H1 (cell line): ENCODE results near the gene CKLF. TPM values are rescaled to one million over a fixed set of nuclear protein-coding genes. Genes with fewer than 3 reads are reported as not detected.

Experiments used
- CTCF ChIA-PET: fragments of 300-600 bp; sonication (Branson Sonifier 250); formaldehyde crosslinking; loops from one replicate; lab custom pipeline; 2021; ENCODE audit not compliant: partially characterized antibody; lab: Charles Lee
- POLR2A ChIA-PET: fragments of 300-600 bp; sonication (Branson Sonifier 250); formaldehyde crosslinking; loops from one replicate; lab custom pipeline; 2021; ENCODE audit warnings: inconsistent platforms; ENCODE audit not compliant: partially characterized antibody; lab: Charles Lee
- DNase-seq, 2 experiments: peaks; one replicate each; pipeline versions ENCODE4 v3.0.0 to v3.0.0-alpha.2; 2010 to 2022; ENCODE audit warnings: low spot score in 2 of 2, low read depth in 1 of 2, mixed read lengths in 1 of 2
- FAIRE-seq: peaks from 2 replicates; lab custom pipeline; 2011; peaks lifted over from hg19 to GRCh38; lab: Jason Lieb, UNC
- H2AFZ ChIP-seq: 2 replicates; pipeline ENCODE4 v1.8.1; 2012; ENCODE audit warnings: low read length, inconsistent platforms
- H2AK5ac ChIP-seq: 2 replicates; pipeline ENCODE4 v1.6.1; 2013; ENCODE audit warnings: low read depth, low read length
- H2BK120ac ChIP-seq: replicated peaks from 2 replicates; pipeline ENCODE3; 2013; ENCODE audit warnings: low read depth, low read length, inconsistent platforms
- H2BK12ac ChIP-seq: 2 replicates; pipeline ENCODE4 v1.6.1; 2013; ENCODE audit warnings: low read depth, low read length
- H2BK15ac ChIP-seq: 2 replicates; pipeline ENCODE4 v1.6.1; 2013; ENCODE audit warnings: low read length
- H2BK20ac ChIP-seq: 2 replicates; pipeline ENCODE4 v1.6.1; 2013; ENCODE audit warnings: low read length
- H2BK5ac ChIP-seq: 2 replicates; pipeline ENCODE4 v1.6.1; 2013; ENCODE audit warnings: low read depth, low read length
- H3K14ac ChIP-seq: 2 replicates; pipeline ENCODE4 v1.6.1; 2013; ENCODE audit warnings: inconsistent platforms; ENCODE audit not compliant: insufficient read length
- H3K18ac ChIP-seq: 2 replicates; pipeline ENCODE4 v1.6.1; 2013; ENCODE audit warnings: low read length; ENCODE audit errors: extremely low read depth
- H3K23ac ChIP-seq: 2 replicates; pipeline ENCODE4 v1.6.1; 2013; ENCODE audit warnings: inconsistent platforms; ENCODE audit not compliant: insufficient read length
- H3K23me2 ChIP-seq: 2 replicates; pipeline ENCODE4 v1.6.1; 2013; ENCODE audit warnings: low read depth, low read length
- H3K27ac ChIP-seq: 2 replicates; pipeline ENCODE4 v1.6.1; 2011; ENCODE audit warnings: low read depth, low read length, inconsistent platforms
- H3K27me3 ChIP-seq, 4 experiments: replicated peaks in 1 of 4; 1 replicate in 1 of 4; 2 replicates in 3 of 4; pipeline versions ENCODE4 v1.6.1 to v1.8.1; 2011 to 2013; ENCODE audit warnings: low read length in 3 of 4, mild to moderate bottlenecking in 3 of 4, inconsistent platforms in 2 of 4, mixed read lengths in 2 of 4, moderate library complexity in 1 of 4; ENCODE audit not compliant: control insufficient read depth in 3 of 4, insufficient read depth in 3 of 4; ENCODE audit errors: extremely low read depth in 1 of 4
- H3K36me3 ChIP-seq, 4 experiments: 2 replicates each; pipeline versions ENCODE4 v1.6.1 to v1.8.1; 2011 to 2013; ENCODE audit warnings: mild to moderate bottlenecking in 4 of 4, low read length in 3 of 4, moderate library complexity in 2 of 4, control low read depth in 1 of 4, inconsistent platforms in 1 of 4; ENCODE audit not compliant: insufficient read depth in 4 of 4, control insufficient read depth in 2 of 4
- H3K4ac ChIP-seq: replicated peaks from 2 replicates; pipeline ENCODE3; 2013; ENCODE audit warnings: low read length, low read depth, mixed read lengths, inconsistent platforms; ENCODE audit not compliant: insufficient read length
- H3K4me1 ChIP-seq, 4 experiments: replicated peaks in 1 of 4; 1 replicate in 1 of 4; 2 replicates in 3 of 4; pipeline versions ENCODE4 v1.6.1 to v1.8.1; 2011 to 2013; ENCODE audit warnings: low read length in 3 of 4, inconsistent platforms in 2 of 4, mixed read lengths in 1 of 4; ENCODE audit not compliant: insufficient read depth in 4 of 4, control insufficient read depth in 3 of 4
- H3K4me2 ChIP-seq, 2 experiments: 2 replicates each; pipeline versions ENCODE4 v1.6.1 to v1.8.1; 2011 to 2013; ENCODE audit warnings: low read depth in 2 of 2, low read length in 2 of 2, control low read depth in 1 of 2, inconsistent platforms in 1 of 2, mild to moderate bottlenecking in 1 of 2; ENCODE audit not compliant: insufficient read depth in 1 of 2
- H3K4me3 ChIP-seq, 4 experiments: fragments of 200-600, 300-600 bp in 1 of 4; sonication (generic), shearing (Covaris generic), sonication (Bioruptor Twin) in 1 of 4; 2 replicates each; pipeline versions ENCODE4 v1.5.1 to v1.8.1; 2011 to 2016; ENCODE audit warnings: low read length in 4 of 4, low read depth in 3 of 4, control low read depth in 2 of 4, inconsistent platforms in 2 of 4, mild to moderate bottlenecking in 2 of 4, mixed read lengths in 1 of 4, moderate library complexity in 1 of 4; ENCODE audit not compliant: insufficient read depth in 2 of 4; ENCODE audit errors: extremely low read depth in 1 of 4
- H3K56ac ChIP-seq: replicated peaks from 2 replicates; pipeline ENCODE3; 2013; ENCODE audit warnings: low read depth, mild to moderate bottlenecking, mixed read lengths, low read length, inconsistent platforms; ENCODE audit not compliant: insufficient read length
- H3K79me1 ChIP-seq: 2 replicates; pipeline ENCODE4 v1.6.1; 2013; ENCODE audit warnings: low read depth, low read length, control low read depth
- H3K79me2 ChIP-seq, 2 experiments: 2 replicates each; pipeline versions ENCODE4 v1.6.1 to v1.8.1; 2012 to 2013; ENCODE audit warnings: low read length in 2 of 2, mild to moderate bottlenecking in 2 of 2, inconsistent platforms in 1 of 2; ENCODE audit not compliant: insufficient read depth in 2 of 2, control insufficient read depth in 1 of 2
- H3K9ac ChIP-seq, 4 experiments: replicated peaks in 1 of 4; 1 replicate in 1 of 4; 2 replicates in 3 of 4; pipeline versions ENCODE4 v1.6.1 to v1.8.1; 2011 to 2013; ENCODE audit warnings: low read depth in 3 of 4, low read length in 3 of 4, control low read depth in 2 of 4, mild to moderate bottlenecking in 2 of 4, moderate library complexity in 2 of 4, inconsistent platforms in 1 of 4; ENCODE audit errors: extremely low read depth in 1 of 4
- H3K9me3 ChIP-seq, 2 experiments: 2 replicates each; pipeline versions ENCODE4 v1.6.1 to v1.8.1; 2012 to 2013; ENCODE audit warnings: mild to moderate bottlenecking in 2 of 2, moderate library complexity in 2 of 2, control low read depth in 1 of 2, inconsistent platforms in 1 of 2, low read depth in 1 of 2, low read length in 1 of 2, mixed read lengths in 1 of 2; ENCODE audit not compliant: insufficient read depth in 2 of 2
- H4K20me1 ChIP-seq, 2 experiments: replicated peaks in 1 of 2; 2 replicates each; pipeline versions ENCODE3 to v1.8.1; 2011 to 2013; ENCODE audit warnings: inconsistent platforms in 2 of 2, low read length in 2 of 2, mild to moderate bottlenecking in 1 of 2; ENCODE audit not compliant: insufficient read depth in 2 of 2, control insufficient read depth in 1 of 2
- H4K5ac ChIP-seq: 2 replicates; pipeline ENCODE4 v1.6.1; 2013; ENCODE audit warnings: low read length, low read depth, mixed read lengths, inconsistent platforms; ENCODE audit not compliant: insufficient read length
- H4K8ac ChIP-seq: 2 replicates; pipeline ENCODE4 v1.8.0; 2013; ENCODE audit warnings: mild to moderate bottlenecking, moderate library complexity, low read length, inconsistent platforms; ENCODE audit not compliant: insufficient read depth; ENCODE audit errors: extremely low read depth
- H4K91ac ChIP-seq: replicated peaks from 2 replicates; pipeline ENCODE3; 2013; ENCODE audit warnings: low read length, mixed read lengths, inconsistent platforms; ENCODE audit not compliant: insufficient read length
- CHD1 ChIP-seq: IDR thresholded peaks from 2 replicates; pipeline ENCODE4 v1.6.1; 2012; ENCODE audit warnings: low read depth, low read length, improper control_type of control experiment
- RBBP5 ChIP-seq: IDR thresholded peaks from 2 replicates; pipeline ENCODE4 v1.7.1; 2012; ENCODE audit warnings: low read depth, mild to moderate bottlenecking, inconsistent platforms, low read length, moderate library complexity, borderline replicate concordance
- SUZ12 ChIP-seq: fragments of 200-600 bp; sonication (generic); IDR thresholded peaks from 2 replicates; pipeline ENCODE4 v1.6.1; 2012; ENCODE audit warnings: mild to moderate bottlenecking, inconsistent platforms, low read length, moderate library complexity, mixed read lengths
- WGBS, 2 experiments: shearing (Covaris generic) in 1 of 2; methylation state at CpG; one replicate each; pipeline versions ENCODE4 v1.1.6 to v1.1.7; 2013 to 2015; ENCODE audit warnings: low lambda C conversion rate in 2 of 2, mixed read lengths in 2 of 2, inconsistent platforms in 1 of 2, low coverage in 1 of 2, missing lambda C conversion rate in 1 of 2; ENCODE audit not compliant: insufficient replicate concordance in 2 of 2, insufficient coverage in 1 of 2, insufficient read length in 1 of 2; ENCODE audit errors: extremely low coverage in 1 of 2, missing lambda C conversion rate in 1 of 2; 5-methylcytosine and 5-hydroxymethylcytosine counted together
- polyA plus RNA-seq, 7 experiments: library from polyadenylated mRNA; depleted of rRNA in 3 of 7; stranded (reverse) in 5 of 7; unstranded in 2 of 7; fragments of >200 nt in 5 of 7; fragments of 200-250 nt in 2 of 7; gene quantifications; 1 replicate in 5 of 7; 2 replicates in 1 of 7; 4 replicates in 1 of 7; pipeline versions ENCODE4 v1.2.1 to v1.2.3, GENCODE V29; 2011 to 2013; ENCODE audit warnings: missing spikeins in 2 of 7, mixed read lengths in 2 of 7
- total RNA-seq: library from RNA; stranded (reverse); fragmentation: NEBNext Ultra II Directional; extraction: Animal tissue kit (Norgen Biotek cat#: 25700); gene quantifications from 2 replicates; pipeline ENCODE4 v1.2.1, GENCODE V29; 2021
- TF ChIP-seq, protein P1 (sequence below): IDR thresholded peaks from 2 replicates; pipeline ENCODE4 v1.6.1; 2011; ENCODE audit warnings: low read depth, mild to moderate bottlenecking, low read length; ENCODE audit not compliant: insufficient read depth
- TF ChIP-seq, protein P2 (sequence below): IDR thresholded peaks from 2 replicates; pipeline ENCODE4 v1.6.1; 2012; ENCODE audit warnings: inconsistent platforms

CKLF gene
- total and polyA plus RNA-seq, 2 of the 8 experiments (the other 6 are each of a cell fraction or from before 2014, with no cell fraction given) = 21.1 to 63.5 TPM

DNA sequence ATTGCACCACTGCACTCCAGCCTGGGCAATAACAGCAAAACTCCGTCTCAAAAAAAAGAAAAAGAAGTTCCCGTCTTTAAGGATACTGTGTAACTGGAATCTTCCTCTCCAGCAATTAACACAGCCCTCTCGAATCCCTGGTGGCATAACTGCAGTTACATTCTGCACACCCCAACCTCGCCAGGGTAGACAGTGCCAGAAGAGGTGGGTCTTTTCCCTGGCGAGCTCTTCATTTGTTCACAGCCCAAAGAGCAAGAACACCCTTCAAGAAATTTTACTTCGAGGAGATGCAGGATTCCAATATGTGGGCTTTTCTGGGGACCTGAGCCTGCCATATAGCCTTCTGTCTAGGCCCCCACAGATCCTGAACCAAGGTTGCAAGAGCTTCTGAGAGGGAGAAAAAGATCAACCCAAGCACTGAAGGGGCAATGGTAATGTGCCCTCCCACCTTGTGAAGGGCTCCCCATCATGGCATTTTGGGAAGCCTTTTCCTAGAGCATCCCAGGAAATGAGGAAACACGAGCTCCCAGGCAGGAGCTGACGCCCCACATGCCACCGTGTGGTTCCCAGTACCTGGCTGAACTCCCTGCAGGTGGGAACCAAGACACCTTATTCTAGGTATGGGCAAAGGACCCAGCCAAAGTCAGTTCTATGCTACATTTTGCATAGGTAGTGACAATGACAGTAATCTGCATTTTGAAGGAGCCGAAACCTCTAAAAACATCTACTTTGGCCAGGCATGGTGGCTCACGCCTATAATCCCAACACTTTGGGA, 29.4 kb upstream of the CKLF start:
- no peak overlapping the region for H2BK5ac ChIP-seq
- no peak overlapping the region for H4K8ac ChIP-seq
- H2BK20ac ChIP-seq = no peak overlapping the region
- no peak overlapping the region for H2BK12ac ChIP-seq
- H2BK15ac ChIP-seq = no peak overlapping the region
- H3K27me3 ChIP-seq = no peaks in the 10 kb centered on the region
- H3K79me1 ChIP-seq = no peaks in the 10 kb centered on the region
- no peak overlapping the region for H4K5ac ChIP-seq
- no peak overlapping the region for H3K9ac ChIP-seq
- FAIRE-seq = no peak
- H2AFZ ChIP-seq = no peak overlapping the region
- no peak overlapping the region for H3K4me2 ChIP-seq
- H3K18ac ChIP-seq = no peak overlapping the region
- H4K91ac ChIP-seq = no peak overlapping the region
- 92% methylated on average over 11 of the region's 11 CpGs; no CpG with 5 or more reads in 1 of the 2 experiments for WGBS, 2 experiments
- no peaks in the 10 kb centered on the region for H3K79me2 ChIP-seq
- no peaks in the 10 kb centered on the region for H3K23me2 ChIP-seq
- DNase-seq = no peak
- no peak overlapping the region for H3K14ac ChIP-seq
- H3K4me1 ChIP-seq = no peaks in the 10 kb centered on the region
- CTCF ChIA-PET = interaction anchor here (0.8 to 3.2 kb wide), 10 partner anchors 7 to 152 kb away, joined by 3 to 19 read pairs (median 4); partner anchors contain the start of gene CKLF
- no peak overlapping the region for H3K27ac ChIP-seq
- no peaks in the 10 kb centered on the region for H3K9me3 ChIP-seq
- no peak overlapping the region for H2BK120ac ChIP-seq
- H3K4ac ChIP-seq = no peak overlapping the region
- H3K56ac ChIP-seq = no peak overlapping the region
- H2AK5ac ChIP-seq = no peak overlapping the region
- no peak overlapping the region for H3K23ac ChIP-seq
- H4K20me1 ChIP-seq = no peaks in the 10 kb centered on the region
- POLR2A ChIA-PET = interaction anchor here (0.6 to 1.9 kb wide), 4 partner anchors 11 to 212 kb away, joined by 3 to 8 read pairs (median 4); no protein-coding TSS in a partner anchor
- H3K36me3 ChIP-seq = no peaks in the 10 kb centered on the region
- no peak overlapping the region for H3K4me3 ChIP-seq
- TF ChIP-seq, protein P1, sequence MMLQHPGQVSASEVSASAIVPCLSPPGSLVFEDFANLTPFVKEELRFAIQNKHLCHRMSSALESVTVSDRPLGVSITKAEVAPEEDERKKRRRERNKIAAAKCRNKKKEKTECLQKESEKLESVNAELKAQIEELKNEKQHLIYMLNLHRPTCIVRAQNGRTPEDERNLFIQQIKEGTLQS = no peak
- no peak for TF ChIP-seq RBBP5
- TF ChIP-seq, protein P2, sequence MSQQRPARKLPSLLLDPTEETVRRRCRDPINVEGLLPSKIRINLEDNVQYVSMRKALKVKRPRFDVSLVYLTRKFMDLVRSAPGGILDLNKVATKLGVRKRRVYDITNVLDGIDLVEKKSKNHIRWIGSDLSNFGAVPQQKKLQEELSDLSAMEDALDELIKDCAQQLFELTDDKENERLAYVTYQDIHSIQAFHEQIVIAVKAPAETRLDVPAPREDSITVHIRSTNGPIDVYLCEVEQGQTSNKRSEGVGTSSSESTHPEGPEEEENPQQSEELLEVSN = no peak
- TF ChIP-seq CHD1 = no peak
- no peak for TF ChIP-seq SUZ12
